ENCODE data around the gene CXCL11. TPM values are rescaled to one million over a fixed set of nuclear protein-coding genes. Genes with fewer than 3 reads are reported as not detected.
A peak's percentile ranks its signal among the peaks of the same experiment; 100 is the strongest.
"Not testable (repeated sequence)": the region's sequence is repeated elsewhere in the genome, so short reads cannot be mapped to it uniquely, and the experiment has no call there.

Gene CXCL11
- polyA plus RNA-seq, 5 donors: 0.15 to 0.36 (median 0.21) TPM; not detected in 1

GRCh38 chr4:76002176-76002575 is 33.7 kb downstream of the CXCL11 start:
- no peak for DNase-seq

- DNase-seq: no peak
These were observed 34.2 kb downstream of the CXCL11 start for GRCh38 chr4:76001700-76002099.

- DNase-seq: no peak
These were observed 35.6 kb downstream of the CXCL11 start for GRCh38 chr4:76000279-76000678.

- DNase-seq: not testable (repeated sequence)
These were observed 37.2 kb downstream of the CXCL11 start for GRCh38 chr4:75998525-75999147.

GRCh38 chr4:75997946-75998345 is 37.9 kb downstream of the CXCL11 start:
- DNase-seq: no peak

- DNase-seq: no peak
These were observed 38.8 kb downstream of the CXCL11 start for GRCh38 chr4:75997081-75997480.

GRCh38 chr4:75995727-75996126 is 40.1 kb downstream of the CXCL11 start:
- peak; percentile 24 to 35 for DNase-seq

- DNase-seq: no peak
These were observed 43.4 kb downstream of the CXCL11 start for GRCh38 chr4:75992462-75992861.

- peak in 1 of 2 donors; percentile 5 for DNase-seq
These were observed 45.9 kb downstream of the CXCL11 start for GRCh38 chr4:75989846-75990528.

- DNase-seq: no peak
These were observed 50.8 kb downstream of the CXCL11 start for GRCh38 chr4:75985116-75985515.

Other genes with a start within 250 kb of the CXCL11 start
- gene PPEF2, start 133.6 kb downstream of the CXCL11 start, polyA plus RNA-seq (ENCODE audit: insufficient read depth in 1 of 5, insufficient read length in 5 of 5, low replicate concordance in 1 of 5): under 1 TPM; 0.04 to 0.50 (median 0.09) TPM
- gene NAAA, start 95.1 kb downstream of the CXCL11 start, polyA plus RNA-seq (ENCODE audit: insufficient read depth in 1 of 5, insufficient read length in 5 of 5, low replicate concordance in 1 of 5): 10 to 100 TPM in 1 of 5 donors, 1 to 10 TPM in 4; 7.4 to 17.0 (median 9.7) TPM
- 10 to 100 TPM; 29.7 to 39.7 (median 36.1) TPM for gene SDAD1, start 45.1 kb downstream of the CXCL11 start, polyA plus RNA-seq (ENCODE audit: insufficient read depth in 1 of 5, insufficient read length in 5 of 5, low replicate concordance in 1 of 5)
- gene CXCL9, start 28.6 kb downstream of the CXCL11 start, polyA plus RNA-seq (ENCODE audit: insufficient read depth in 1 of 5, insufficient read length in 5 of 5, low replicate concordance in 1 of 5): 1 to 10 TPM in 2 of 5 donors, under 1 TPM in 3; 0.51 to 1.6 (median 0.85) TPM
- gene CXCL10, start 12.6 kb downstream of the CXCL11 start, polyA plus RNA-seq (ENCODE audit: insufficient read depth in 1 of 5, insufficient read length in 5 of 5, low replicate concordance in 1 of 5): 1 to 10 TPM in 4 of 5 donors, under 1 TPM in 1; 0.98 to 2.5 (median 1.8) TPM
- gene ART3, start 38.6 kb upstream of the CXCL11 start, polyA plus RNA-seq (ENCODE audit: insufficient read depth in 1 of 5, insufficient read length in 5 of 5, low replicate concordance in 1 of 5): 1 to 10 TPM in 1 of 5 donors, under 1 TPM in 4; 0.35 to 3.9 (median 0.46) TPM
- gene NUP54, start 112.3 kb upstream of the CXCL11 start, polyA plus RNA-seq (ENCODE audit: insufficient read depth in 1 of 5, insufficient read length in 5 of 5, low replicate concordance in 1 of 5): 100 to 1,000 TPM in 2 of 5 donors, 10 to 100 TPM in 3; 72.2 to 103 (median 94.0) TPM
- 100 to 1,000 TPM; 193 to 266 (median 240) TPM for gene SCARB2, start 177.8 kb upstream of the CXCL11 start, polyA plus RNA-seq (ENCODE audit: insufficient read depth in 1 of 5, insufficient read length in 5 of 5, low replicate concordance in 1 of 5)
- gene FAM47E, start 215.7 kb upstream of the CXCL11 start, polyA plus RNA-seq (ENCODE audit: insufficient read depth in 1 of 5, insufficient read length in 5 of 5, low replicate concordance in 1 of 5): 1 to 10 TPM; 5.6 to 8.7 (median 6.4) TPM

Data from right lung (tissue), 5 donors.